GM10248 (cell line): ENCODE data around the gene DNAJB4.

Experiments used
- CTCF ChIA-PET: fragments of 300-600 bp; sonication (Branson Sonifier 250); formaldehyde crosslinking; extraction: SDS; loops from one replicate; lab custom pipeline; 2021; ENCODE audit warnings: antibody characterized with exemption; lab: Yijun Ruan, JAX
- POLR2A ChIA-PET: fragments of 350-650 bp; sonication (Branson Sonifier 250); formaldehyde crosslinking; extraction: SDS; loops from one replicate; lab custom pipeline; 2020; ENCODE audit warnings: antibody characterized with exemption; lab: Yijun Ruan, JAX
- DNase-seq: peaks from one replicate; pipeline ENCODE4 v3.0.0; 2012; ENCODE audit errors: extremely low spot score
- TF ChIP-seq, protein P1 (sequence below): IDR thresholded peaks from 2 replicates; pipeline ENCODE4 v1.5.1; 2012; ENCODE audit warnings: mild to moderate bottlenecking, low read depth; ENCODE audit errors: extremely low read depth, missing control alignments, control extremely low read depth

The DNAJB4 gene

DNA sequence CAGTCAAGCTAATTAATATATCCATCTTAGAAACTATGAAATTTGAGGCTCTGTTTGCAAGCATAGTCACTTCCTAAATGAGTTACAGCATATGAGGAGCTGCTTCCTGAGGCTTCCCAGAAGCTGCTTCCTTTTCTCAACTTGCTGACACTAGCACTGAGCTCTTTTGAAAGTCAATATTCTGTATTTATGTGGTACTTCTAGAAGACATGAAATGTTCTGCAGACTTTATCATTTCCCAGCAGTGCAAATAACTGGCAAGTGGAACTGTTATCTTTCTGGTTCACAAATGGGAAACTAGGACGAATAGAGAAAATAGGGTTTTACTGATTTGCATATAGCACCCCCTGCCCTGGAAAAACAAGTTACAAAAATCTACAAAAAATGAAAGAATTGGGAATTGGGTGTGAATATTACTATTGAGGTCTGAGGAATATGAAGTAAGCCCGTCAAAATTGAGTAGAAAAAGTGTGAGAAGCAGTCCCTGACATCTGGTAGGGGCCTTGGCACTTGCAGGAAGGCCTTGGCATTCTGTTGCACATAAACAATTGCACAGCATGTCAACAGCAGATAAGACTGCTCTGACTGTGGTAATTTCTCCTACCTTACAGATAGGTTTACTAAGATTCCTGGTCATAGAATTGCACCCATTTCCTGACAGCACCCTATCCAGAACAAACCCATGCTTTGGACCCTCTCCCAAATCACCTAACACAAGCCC is 48.1 kb downstream of the DNAJB4 start:
- POLR2A ChIA-PET: no interaction called here
- TF ChIP-seq, protein P1, sequence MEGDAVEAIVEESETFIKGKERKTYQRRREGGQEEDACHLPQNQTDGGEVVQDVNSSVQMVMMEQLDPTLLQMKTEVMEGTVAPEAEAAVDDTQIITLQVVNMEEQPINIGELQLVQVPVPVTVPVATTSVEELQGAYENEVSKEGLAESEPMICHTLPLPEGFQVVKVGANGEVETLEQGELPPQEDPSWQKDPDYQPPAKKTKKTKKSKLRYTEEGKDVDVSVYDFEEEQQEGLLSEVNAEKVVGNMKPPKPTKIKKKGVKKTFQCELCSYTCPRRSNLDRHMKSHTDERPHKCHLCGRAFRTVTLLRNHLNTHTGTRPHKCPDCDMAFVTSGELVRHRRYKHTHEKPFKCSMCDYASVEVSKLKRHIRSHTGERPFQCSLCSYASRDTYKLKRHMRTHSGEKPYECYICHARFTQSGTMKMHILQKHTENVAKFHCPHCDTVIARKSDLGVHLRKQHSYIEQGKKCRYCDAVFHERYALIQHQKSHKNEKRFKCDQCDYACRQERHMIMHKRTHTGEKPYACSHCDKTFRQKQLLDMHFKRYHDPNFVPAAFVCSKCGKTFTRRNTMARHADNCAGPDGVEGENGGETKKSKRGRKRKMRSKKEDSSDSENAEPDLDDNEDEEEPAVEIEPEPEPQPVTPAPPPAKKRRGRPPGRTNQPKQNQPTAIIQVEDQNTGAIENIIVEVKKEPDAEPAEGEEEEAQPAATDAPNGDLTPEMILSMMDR: no peak
- DNase-seq: no peak

DNA sequence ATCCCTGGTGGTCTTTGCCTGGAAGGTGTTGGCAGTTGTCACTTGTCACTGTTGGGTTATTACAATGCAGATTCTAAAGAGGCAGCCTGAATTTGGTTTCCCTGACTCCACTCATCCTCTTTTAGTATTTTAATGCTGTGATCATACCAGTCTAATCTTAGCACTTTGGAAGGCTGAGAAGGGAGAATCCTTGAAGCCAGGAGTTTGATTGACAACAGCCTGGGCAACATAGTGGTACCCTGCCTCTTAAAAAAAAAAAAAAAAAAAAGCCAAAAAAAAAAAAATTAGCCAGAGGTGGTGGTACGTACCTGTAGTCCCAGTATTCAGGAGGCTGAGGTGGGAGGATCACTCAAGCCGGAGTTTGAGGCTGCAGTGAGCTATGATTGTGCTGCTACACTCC is 48.8 kb downstream of the DNAJB4 start:
- DNase-seq: no peak
- POLR2A ChIA-PET: no interaction called here
- TF ChIP-seq, protein P1: no peak
- CTCF ChIA-PET: interaction anchor here (1.0 kb wide), 1 partner anchor 157 kb away, joined by 3 read pairs; no protein-coding TSS in a partner anchor

More for the DNA sequence above, 48.1 kb downstream of the DNAJB4 start:
- CTCF ChIA-PET: interaction anchor here (2.4 kb wide), 1 partner anchor 10 kb away, joined by 7 read pairs; no protein-coding TSS in a partner anchor

DNA sequence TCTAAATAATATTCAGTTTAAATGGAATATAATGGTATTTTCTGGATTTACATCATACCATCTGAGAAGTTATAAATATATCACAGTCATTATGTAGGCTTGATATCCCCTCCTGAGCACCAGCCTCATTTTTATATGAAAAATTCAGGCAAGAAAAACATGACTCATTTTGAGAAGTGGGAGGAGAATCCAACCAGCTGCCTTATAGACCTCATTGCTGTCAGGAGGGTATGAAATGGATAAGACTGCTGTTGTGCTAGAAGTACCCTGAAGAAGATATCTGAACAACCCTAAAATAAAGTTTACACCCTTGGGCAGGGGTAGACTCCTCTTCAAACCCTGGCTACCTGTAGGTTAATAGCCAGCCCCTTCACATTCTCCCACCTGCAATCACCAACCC is 49.8 kb downstream of the DNAJB4 start:
- POLR2A ChIA-PET: no interaction called here
- TF ChIP-seq, protein P1: no peak
- DNase-seq: no peak
- CTCF ChIA-PET: interaction anchor here (1.0 kb wide), 2 partner anchors 21 to 158 kb away, joined by 3 to 4 read pairs; no protein-coding TSS in a partner anchor

DNA sequence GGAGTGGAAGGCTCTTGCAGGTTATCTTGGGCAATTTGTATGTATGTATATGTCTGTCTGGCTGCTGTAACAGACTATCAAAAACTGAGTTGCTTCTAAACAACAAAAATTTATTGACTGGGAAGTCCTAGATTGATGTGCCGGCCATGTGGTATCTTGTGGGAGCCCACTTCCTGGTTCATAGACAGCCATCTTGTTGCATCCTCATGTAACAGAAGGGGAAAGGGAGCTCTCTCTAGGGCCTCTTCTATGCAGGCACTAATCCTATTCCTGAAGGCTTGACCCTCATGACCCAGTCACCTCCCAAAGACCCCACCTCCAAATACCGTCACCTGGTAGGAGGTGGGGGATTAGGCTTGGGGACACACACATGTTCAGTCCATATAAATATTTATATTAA is 50.2 kb downstream of the DNAJB4 start:
- TF ChIP-seq, protein P1: no peak
- ChIA-PET CTCF (interaction anchor here (1.0 kb wide), 2 partner anchors 22 to 76 kb away, joined by 3 to 4 read pairs; no protein-coding TSS in a partner anchor), POLR2A (no interaction called here)
- DNase-seq: no peak

DNA sequence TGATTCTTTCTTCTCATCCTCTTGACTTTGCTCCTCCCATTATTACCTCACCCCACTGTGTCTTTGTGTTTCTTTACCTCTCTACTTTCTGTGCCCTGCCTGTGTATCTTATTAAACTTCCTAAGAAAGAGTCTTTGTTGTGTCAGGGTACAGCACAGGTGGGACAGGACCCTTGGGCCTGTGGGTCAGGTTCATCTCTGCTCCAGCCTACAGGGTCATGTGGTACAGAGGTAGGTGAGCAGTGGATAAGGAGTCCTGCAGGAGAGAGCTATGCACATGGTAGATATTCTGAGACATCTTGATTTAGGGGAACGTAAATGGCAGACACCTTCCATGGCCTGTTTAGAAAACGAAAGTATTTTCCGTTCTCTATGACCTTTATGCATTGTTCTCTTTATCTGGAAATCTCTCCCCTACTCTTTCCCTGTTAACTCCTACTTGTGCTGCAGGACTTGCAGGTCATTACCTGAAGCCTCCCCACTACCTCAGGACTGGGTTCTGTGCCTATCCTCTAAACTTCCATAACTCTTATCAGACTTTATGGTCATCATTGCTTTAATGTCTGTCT is 50.9 kb downstream of the DNAJB4 start:
- TF ChIP-seq, protein P1: no peak
- DNase-seq: no peak
- POLR2A ChIA-PET: no interaction called here
- CTCF ChIA-PET: interaction anchor here (1.0 to 1.1 kb wide), 3 partner anchors 9 to 76 kb away, joined by 3 to 4 read pairs (median 3); no protein-coding TSS in a partner anchor

DNA sequence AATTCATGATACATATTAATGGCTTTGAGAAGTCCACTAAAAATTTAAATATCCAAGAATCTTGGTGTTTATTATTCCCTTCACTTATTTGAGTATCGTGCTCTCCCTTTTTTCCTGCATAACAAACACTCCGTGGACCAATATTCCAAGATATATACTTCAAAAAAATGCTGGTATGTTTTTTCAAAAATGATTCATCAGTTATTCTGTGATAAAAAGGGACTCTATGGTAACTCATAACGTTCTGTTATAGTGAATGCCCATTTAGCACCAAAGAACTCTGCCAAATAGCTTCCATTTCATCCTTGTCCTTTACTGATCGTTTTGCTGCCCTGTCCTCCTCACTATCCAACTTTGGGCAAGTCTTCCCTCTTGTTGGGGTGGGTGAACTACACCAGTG is 53.9 kb downstream of the DNAJB4 start:
- no peak for DNase-seq
- CTCF ChIA-PET: interaction anchor here (0.9 to 1.4 kb wide), 2 partner anchors 19 to 69 kb away, joined by 3 read pairs; no protein-coding TSS in a partner anchor
- TF ChIP-seq, protein P1: no peak
- POLR2A ChIA-PET: no interaction called here
